Midbrain (tissue), 1 donor: ENCODE data around the gene PRDX2.
A peak's percentile ranks its signal among the peaks of the same experiment; 100 is the strongest.
"Not testable (repeated sequence)": the region's sequence is repeated elsewhere in the genome, so short reads cannot be mapped to it uniquely, and the experiment has no call there.

ENCODE experiments used
- DNase-seq: peaks from one replicate; lab custom pipeline; 2025; lab: John Stamatoyannopoulos, UW

The PRDX2 gene

DNA sequence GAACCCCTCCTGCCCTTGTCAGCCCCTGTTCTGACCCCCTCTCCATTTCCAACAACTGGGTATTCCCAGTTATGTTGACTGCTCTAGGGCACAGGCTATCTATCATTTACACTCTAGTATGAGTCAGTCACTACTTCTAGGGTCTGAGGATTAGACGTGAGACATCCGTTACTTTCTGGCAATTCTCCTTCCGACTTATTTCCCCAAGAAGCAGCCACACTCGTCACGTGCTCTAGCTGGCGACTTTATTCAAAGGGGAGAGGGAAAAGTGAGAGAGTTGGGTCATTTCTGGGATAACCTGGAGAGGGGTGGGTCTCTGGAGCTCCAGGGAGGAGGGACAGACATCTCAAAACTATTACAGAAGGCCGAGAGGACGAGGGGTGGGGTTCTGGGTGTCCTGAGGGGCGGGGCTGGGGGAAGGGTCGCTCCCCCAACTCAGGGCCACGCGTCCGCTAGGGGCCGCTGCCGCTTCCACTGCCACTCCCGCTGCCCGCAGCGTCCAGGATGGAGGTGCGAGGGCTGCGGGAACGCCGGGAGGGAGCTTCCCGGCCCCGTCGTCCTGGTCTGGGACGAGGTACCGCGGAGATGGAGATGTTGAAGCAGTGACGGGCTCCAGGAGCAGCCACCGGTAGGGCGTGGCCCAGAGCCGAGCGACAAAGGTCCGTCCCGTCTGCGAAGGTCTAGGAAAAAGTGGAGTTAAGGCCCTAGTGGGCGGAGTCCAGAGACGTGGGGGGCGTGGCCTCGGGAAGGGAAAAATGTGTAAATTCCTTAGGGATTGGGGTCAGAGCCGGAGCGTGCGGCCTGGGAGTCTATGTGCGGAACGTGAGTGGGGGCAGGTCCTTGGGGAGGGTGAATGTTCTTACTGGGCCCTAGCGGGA lies 23.9 kb upstream of the PRDX2 start:
- no peak for DNase-seq

DNA sequence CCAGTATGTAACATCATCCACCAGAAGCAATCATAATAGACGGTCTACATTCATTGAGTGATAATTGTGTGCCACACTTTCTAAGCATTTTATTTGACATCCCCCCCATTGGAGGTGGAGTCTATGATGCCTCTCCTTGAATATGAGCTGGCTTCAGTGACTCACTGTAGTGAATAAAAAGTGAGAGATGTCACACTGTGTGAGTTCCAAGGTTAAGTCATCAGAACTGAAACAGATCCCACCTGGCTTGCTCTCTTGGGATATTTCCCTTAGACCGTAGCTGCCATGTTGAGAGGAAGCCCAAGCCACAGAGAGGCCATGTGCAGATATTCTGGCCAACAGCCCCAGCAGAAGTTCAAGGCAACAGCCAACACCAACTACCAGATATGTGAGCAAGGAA lies 20.2 kb upstream of the PRDX2 start:
- DNase-seq, result no peak

DNA sequence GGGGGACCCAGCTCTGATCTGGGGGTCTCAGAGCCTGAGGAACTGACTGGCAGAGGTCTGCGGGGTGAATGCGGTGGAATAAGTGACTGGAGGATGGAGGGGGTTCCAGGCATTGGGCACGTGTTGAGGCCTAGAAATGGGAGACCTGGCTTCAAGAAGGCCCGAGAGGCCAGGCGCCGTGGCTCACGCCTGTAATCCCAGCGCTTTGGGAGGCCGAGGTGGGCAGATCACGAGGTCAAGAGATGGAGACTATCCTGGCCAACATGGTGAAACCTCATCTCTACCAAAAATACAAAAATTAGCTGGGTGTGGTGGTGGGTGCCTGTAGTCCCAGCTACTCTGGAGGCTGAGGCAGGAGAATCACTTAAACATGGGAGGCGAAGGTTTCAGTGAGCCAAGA lies 16.2 kb upstream of the PRDX2 start:
- not testable (repeated sequence) for DNase-seq

DNA sequence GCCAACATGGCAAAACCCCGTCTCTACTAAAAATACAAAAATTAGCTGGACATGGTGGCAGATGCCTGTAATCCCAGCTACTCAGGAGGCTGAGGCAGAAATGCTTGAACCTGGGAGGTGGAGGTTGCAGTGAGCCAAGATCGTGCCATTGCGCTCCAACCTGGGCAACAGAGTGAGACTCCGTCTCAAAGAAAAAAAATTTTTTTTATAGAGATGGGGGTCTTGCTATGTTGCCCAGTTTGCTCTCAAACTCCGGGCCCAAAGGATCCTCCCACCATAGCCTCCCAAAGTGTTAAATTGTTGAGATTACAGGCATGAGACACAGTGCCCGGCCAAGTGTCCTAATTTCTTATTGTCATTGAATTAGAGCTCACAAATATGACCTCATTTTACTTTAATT lies 15.6 kb upstream of the PRDX2 start:
- not testable (repeated sequence) for DNase-seq

DNA sequence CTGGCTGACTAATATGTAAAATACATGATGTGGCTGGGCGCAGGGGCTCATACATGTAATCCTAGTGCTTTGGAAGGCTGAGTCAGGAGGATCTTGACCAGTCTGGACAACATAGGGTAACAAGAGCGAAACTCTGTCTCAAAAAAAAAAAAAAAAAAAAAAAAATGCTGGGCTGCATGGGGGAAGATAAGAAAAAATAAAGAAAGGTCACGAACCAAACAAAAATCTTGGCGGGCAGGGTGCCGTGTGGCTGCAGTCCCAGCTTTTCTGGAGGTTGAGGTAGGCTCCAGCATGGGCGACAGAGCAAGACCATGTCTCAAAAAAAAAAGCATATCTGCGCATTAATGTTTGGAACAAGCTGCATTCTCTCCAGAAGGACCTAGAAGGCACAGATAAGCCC lies 13.5 kb upstream of the PRDX2 start:
- DNase-seq, result no peak

DNA sequence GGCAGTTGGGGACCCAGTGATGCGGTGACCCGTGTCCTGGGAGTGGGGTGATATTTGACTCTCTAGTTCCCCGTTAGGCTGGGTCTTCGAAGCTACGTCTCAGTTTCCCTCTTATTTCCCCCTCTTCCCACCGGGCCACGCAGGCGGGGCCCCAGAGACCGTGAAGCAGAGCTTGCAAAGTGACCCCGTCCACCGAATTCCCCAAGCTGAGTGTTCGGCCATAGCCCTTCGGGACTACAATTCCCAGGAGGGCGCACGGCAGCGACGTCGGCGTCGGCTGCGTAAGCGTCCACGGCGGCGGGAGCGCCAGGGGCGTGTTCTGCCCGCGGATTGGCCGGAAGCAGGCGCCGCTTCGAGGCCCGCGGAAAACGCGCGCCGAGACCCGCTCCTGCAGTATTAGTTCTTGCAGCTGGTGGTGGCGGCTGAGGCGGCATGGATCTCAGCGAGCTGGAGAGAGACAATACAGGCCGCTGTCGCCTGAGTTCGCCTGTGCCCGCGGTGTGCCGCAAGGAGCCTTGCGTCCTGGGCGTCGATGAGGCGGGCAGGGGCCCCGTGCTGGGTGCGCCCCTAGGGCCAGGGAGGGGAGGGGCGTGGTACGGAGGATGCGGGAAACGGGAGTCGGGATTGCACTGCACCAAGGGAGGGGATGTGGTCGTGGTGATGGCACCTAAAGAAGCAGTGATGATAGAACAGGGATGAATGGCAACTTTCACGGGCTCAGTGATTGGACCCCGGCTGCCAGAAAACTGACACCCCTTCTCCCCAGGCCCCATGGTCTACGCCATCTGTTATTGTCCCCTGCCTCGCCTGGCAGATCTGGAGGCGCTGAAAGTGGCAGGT lies 4.9 kb upstream of the PRDX2 start, which contains the start of gene RNASEH2A:
RNASEH2A (plus strand) TSS at position 343 of the 840 bp plus-strand sequence; CDS start at position 433, 90 bp downstream.
- peak; percentile 92 for DNase-seq

DNA sequence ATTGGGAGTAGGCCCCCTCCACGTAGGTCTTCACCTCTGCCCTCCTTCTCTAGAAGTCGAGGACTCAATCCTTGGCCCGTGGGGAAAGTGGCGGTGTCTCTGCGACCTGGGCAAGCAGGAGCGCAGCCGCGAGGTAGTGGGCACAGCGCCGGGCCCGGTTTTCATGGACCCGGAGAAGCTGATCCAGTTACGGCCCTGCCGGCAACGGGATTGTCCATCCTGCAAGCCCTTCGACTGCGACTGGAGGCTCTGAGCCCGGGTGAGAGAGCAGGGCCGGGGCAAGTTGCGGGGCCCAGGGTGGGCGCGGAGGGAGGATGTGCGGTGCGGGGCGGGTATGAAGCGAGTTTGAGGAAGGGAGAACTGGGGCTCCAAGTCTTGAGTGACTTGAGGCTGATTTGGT lies 2.5 kb upstream of the PRDX2 start:
- no peak for DNase-seq

- DNase-seq, result no peak
Observed at GRCh38 chr19:12802267-12803106, 887 bp upstream of the PRDX2 start.

DNA sequence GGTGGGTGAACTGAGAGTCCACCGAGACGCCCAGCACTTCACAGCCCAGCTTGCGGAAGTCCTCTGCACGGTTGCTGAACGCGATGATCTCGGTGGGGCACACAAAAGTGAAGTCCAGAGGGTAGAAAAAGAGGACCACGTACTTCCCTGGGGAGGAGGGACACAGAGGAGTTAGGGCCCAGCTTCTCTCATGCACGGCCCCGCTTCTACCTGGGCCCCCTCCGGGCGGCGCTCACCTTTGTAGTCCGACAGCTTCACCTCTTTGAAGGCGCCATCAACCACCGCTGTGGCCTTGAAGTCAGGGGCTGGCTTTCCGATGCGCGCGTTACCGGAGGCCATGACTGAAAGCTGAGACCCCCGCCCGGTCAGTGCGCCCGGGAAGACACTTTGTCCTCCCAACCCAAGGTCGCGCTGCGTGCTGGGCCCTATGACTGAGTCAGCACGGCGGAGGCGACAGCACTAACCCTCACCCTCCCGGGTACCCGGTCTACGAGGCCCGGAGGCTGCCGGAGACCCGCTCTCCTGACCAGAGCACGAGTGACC lies 606 bp downstream of the PRDX2 start:
- DNase-seq, result no peak

DNA sequence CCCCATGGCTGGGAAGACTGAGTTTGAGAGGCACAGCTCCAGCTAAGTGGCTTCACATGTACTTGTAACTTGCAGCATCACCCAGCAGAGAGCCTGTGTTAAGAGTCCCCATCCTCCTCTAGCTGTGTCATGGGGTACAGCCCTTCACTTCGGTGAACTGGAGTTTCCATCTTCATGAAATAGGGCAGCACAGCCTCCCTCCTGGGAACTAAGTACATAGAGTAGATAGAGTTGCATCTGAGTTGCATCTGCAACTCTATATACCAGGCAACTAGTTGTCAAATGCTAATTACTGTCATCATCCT lies 1.2 kb downstream of the PRDX2 start:
- no peak for DNase-seq

GRCh38 chr19:12799742-12800465 lies 1.7 kb downstream of the PRDX2 start:
- no peak for DNase-seq

DNA sequence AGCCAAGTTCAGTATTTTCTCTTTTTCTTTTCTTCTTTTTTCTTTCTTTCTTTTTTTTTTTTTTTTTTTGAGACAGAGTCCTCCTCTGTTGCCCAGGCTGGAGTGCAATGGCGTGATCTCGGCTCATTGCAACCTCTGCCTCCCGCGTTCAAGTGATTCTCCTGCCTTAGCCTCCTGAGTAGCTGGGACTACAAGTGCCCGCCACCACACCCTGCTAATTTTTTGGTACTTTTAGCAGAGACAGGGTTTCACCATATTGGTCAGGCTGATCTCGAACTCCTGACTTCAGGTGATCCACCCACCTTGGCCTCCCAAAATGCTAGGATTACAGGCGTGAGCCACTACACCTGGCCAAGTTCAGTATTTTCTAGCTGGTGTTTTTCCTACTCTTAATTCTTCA lies 4.0 kb downstream of the PRDX2 start:
- not testable (repeated sequence) for DNase-seq

GRCh38 chr19:12797141-12797587 lies 4.4 kb downstream of the PRDX2 start:
- no peak for DNase-seq

- DNase-seq, result peak; percentile 85
Observed at GRCh38 chr19:12796146-12797071, 5.2 kb downstream of the PRDX2 start.

GRCh38 chr19:12794971-12795381 lies 6.6 kb downstream of the PRDX2 start:
- no peak for DNase-seq

DNA sequence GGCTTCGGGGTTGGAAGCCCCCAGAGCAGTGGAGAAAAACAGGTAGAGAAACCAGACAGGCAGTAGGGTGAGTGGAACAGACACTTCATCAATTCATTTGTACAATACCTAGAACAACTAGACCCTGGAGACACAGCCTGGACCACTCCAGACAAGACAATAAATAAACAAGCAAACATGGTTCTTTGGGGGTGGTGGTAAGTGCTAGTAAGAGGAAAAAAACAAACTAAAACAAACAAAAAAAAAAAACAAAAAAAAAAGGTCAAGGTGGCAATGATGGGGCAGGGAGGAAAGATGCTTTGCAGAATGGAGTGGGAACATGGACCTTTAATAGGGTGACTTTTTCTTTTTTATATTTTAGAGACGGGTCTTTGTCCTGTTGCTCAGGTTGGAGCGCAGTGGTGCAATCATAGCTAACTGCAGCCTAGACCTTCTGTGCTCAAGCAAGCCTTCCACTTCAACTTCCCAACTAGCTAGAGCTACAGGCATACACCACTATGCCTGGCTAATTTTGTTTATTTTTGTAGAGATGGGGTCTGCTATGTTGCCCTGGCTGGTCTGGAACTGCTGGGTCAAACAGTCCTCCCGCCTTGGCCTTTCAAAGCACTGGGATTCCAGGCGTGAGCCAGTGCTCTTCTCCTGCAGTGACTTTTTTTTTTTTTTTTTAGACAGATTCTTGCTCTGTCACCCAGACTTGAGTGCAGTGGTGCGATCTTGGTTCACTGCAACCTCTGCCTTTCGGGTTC lies 7.2 kb downstream of the PRDX2 start:
- DNase-seq, result no peak

DNA sequence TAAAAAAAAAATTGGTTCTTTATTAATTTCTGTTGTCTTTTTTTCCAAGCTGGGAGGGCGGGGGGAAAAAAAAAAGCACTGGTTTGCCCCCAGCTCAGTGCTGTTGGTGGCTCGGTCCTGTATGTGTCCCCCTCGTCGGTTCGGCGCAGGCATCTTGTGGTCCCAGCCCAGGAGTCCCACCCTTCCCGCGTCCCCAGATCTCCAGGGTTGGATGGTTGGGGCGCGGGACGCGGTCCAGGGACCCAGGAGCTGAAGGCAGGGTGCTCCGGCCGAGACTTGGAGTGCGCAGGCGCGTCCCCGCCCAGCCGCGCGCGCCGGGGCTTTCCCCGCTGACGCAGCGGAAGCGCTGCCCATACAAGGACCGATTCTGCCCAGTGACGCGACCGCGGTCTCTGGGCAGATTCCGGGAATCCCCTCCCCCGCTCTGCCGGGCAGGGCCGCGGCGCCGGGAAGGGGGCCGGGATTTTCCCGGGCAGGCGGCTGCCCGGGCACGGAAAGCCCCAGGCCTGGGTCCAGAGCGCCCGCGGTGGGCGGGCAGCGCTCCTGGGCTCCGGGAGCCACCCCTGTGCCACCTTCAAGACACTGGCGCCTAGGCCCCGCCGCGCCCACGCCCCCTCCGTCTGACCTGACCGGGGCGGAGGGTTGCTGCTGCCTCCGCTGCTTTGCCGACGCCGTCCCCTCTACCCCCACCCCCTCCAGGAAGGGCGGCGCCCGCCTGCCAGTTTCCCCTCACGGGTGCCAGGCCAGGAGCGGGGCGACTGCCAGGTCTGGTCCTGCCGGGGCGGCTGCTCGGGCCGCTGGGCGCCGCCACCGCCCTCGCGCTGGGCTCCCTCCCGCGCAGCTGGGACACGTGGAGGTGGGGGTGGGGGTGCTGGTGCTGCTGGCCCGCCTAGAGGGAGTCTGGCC lies 8.1 kb downstream of the PRDX2 start:
- peak; percentile 94 for DNase-seq

DNA sequence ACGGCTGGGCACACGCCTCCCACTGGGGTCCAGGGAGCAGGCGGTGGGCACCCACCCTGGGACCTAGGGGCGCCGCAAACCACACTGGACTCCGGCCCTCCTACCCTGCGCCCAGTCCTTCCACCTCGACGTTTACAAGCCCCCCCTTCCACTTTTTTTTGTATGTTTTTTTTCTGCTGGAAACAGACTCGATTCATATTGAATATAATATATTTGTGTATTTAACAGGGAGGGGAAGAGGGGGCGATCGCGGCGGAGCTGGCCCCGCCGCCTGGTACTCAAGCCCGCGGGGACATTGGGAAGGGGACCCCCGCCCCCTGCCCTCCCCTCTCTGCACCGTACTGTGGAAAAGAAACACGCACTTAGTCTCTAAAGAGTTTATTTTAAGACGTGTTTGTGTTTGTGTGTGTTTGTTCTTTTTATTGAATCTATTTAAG lies 8.7 kb downstream of the PRDX2 start:
- DNase-seq, result no peak
